Esophagus muscularis mucosa (tissue), 4 donors: ENCODE measurements around the gene RBPJL.

Experiments used
- EP300 ChIP-seq: sonication (generic); formaldehyde crosslinking; IDR thresholded peaks from one replicate; pipeline ENCODE4 v1.6.1; 2017; ENCODE audit warnings: antibody characterized with exemption
- POLR2A ChIP-seq: fragments of 450-650 bp; IDR thresholded peaks from one replicate; pipeline ENCODE4 v1.6.1; 2017; ENCODE audit warnings: antibody characterized with exemption, moderate library complexity, mild to moderate bottlenecking, low read depth
- TF ChIP-seq, protein P1 (sequence below), 3 experiments: fragments of 200-600 bp in 2 of 3; fragments of 450-650 bp in 1 of 3; sonication (generic) in 2 of 3; IDR thresholded peaks; one replicate each; pipeline ENCODE4 v1.5.1; 2017 to 2019; ENCODE audit warnings: antibody characterized with exemption in 3 of 3, mild to moderate bottlenecking in 2 of 3, moderate library complexity in 1 of 3

DNA sequence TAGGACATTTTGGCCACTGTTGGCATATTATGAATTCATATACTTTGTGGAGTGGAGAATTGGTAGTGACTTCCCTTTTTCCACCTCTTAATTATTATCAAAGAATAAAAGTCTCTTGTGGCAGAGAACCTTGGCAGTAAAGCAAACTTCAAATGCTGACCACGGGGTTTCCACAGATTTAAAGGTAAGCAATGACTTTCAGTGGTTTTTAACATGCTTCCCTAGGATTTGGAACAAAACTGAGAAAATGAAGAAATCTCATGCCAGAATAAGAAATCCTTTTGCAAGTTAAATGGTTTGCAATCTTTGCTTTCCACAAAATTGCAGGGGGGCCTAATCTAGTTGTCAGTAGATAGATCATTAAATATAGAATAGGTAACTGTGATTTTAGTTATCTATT, 43.6 kb downstream of the RBPJL start:
- TF ChIP-seq, protein P1, sequence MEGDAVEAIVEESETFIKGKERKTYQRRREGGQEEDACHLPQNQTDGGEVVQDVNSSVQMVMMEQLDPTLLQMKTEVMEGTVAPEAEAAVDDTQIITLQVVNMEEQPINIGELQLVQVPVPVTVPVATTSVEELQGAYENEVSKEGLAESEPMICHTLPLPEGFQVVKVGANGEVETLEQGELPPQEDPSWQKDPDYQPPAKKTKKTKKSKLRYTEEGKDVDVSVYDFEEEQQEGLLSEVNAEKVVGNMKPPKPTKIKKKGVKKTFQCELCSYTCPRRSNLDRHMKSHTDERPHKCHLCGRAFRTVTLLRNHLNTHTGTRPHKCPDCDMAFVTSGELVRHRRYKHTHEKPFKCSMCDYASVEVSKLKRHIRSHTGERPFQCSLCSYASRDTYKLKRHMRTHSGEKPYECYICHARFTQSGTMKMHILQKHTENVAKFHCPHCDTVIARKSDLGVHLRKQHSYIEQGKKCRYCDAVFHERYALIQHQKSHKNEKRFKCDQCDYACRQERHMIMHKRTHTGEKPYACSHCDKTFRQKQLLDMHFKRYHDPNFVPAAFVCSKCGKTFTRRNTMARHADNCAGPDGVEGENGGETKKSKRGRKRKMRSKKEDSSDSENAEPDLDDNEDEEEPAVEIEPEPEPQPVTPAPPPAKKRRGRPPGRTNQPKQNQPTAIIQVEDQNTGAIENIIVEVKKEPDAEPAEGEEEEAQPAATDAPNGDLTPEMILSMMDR (IDR thresholded peaks at IDR 0.05) = no peak
- no peak for TF ChIP-seq POLR2A
- TF ChIP-seq EP300 = no peak
